WTC11 (cell line): ENCODE measurements around the gene IL1B.

Experiments used
- CREB1 ChIP-seq: sonication (generic); formaldehyde crosslinking; IDR thresholded peaks from 2 replicates; pipeline ENCODE4 v1.8.0; 2023; ENCODE audit warnings: mild to moderate bottlenecking, missing genetic modification reagents
- ELF4 ChIP-seq: sonication (generic); formaldehyde crosslinking; IDR thresholded peaks from 2 replicates; pipeline ENCODE4 v1.8.1; 2022; ENCODE audit warnings: low read depth, mild to moderate bottlenecking, moderate library complexity, missing genetic modification reagents
- HMGA2 ChIP-seq: fragments of 250-450 bp; sonication (Bioruptor Pico); IDR thresholded peaks from 2 replicates; pipeline ENCODE4 v1.4.0; 2021; ENCODE audit warnings: mild to moderate bottlenecking, moderate library complexity
- NFYB ChIP-seq: sonication (generic); formaldehyde crosslinking; conservative IDR thresholded peaks from 2 replicates; pipeline ENCODE4 v1.8.0; 2022; ENCODE audit warnings: low read depth, missing genetic modification reagents
- NR1H2 ChIP-seq: sonication (generic); formaldehyde crosslinking; IDR thresholded peaks from 2 replicates; pipeline ENCODE4 v1.9.0; 2021; ENCODE audit warnings: mild to moderate bottlenecking, moderate library complexity, missing genetic modification reagents
- ZNF138 ChIP-seq: sonication (generic); formaldehyde crosslinking; conservative IDR thresholded peaks from 2 replicates; pipeline ENCODE4 v1.8.1; 2022; ENCODE audit warnings: mild to moderate bottlenecking, moderate library complexity, missing genetic modification reagents
- TF ChIP-seq, protein P1 (sequence below): fragments of 200-600 bp; IDR thresholded peaks from 2 replicates; pipeline ENCODE4 v1.8.0; 2022; ENCODE audit warnings: antibody characterized with exemption
- TF ChIP-seq, protein P2 (sequence below): fragments of 250-450 bp; sonication (Bioruptor Pico); IDR thresholded peaks from 2 replicates; pipeline ENCODE4 v1.9.0; 2021; ENCODE audit warnings: mild to moderate bottlenecking
- TF ChIP-seq, protein P3 (sequence below): fragments of 250-450 bp; sonication (Bioruptor Pico); IDR thresholded peaks from 2 replicates; pipeline ENCODE4 v1.8.0; 2021; ENCODE audit warnings: mild to moderate bottlenecking

DNA sequence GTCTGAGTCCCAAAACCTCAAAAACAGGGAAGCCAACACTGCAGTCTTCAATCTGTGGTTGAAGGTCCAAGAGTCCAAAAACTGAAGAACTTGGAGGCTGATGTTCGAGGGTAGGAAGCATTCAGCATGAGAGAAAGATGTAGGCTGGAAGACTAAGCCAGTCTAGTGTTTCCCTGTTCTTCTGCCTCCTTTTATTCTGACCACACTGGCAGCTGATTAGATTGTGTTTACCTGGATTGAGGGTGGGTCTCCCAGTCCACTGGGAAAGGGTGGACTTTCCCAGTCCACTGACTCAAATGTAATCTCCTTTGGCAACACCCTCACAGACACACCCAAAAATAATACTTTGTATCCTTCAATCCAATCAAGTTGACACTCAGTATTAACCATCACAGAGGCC is 27.5 kb upstream of the IL1B start:
- TF ChIP-seq NFYB (CRISPR knock-in tag) (no peak), ZNF138 (no peak), ELF4 (CRISPR knock-in tag) (no peak), HMGA2 (CRISPR knock-in tag) (no peak), NR1H2 (no peak), CREB1 (CRISPR knock-in tag) (no peak)
- TF ChIP-seq, protein P1, sequence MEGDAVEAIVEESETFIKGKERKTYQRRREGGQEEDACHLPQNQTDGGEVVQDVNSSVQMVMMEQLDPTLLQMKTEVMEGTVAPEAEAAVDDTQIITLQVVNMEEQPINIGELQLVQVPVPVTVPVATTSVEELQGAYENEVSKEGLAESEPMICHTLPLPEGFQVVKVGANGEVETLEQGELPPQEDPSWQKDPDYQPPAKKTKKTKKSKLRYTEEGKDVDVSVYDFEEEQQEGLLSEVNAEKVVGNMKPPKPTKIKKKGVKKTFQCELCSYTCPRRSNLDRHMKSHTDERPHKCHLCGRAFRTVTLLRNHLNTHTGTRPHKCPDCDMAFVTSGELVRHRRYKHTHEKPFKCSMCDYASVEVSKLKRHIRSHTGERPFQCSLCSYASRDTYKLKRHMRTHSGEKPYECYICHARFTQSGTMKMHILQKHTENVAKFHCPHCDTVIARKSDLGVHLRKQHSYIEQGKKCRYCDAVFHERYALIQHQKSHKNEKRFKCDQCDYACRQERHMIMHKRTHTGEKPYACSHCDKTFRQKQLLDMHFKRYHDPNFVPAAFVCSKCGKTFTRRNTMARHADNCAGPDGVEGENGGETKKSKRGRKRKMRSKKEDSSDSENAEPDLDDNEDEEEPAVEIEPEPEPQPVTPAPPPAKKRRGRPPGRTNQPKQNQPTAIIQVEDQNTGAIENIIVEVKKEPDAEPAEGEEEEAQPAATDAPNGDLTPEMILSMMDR = no peak
- TF ChIP-seq, protein P2, sequence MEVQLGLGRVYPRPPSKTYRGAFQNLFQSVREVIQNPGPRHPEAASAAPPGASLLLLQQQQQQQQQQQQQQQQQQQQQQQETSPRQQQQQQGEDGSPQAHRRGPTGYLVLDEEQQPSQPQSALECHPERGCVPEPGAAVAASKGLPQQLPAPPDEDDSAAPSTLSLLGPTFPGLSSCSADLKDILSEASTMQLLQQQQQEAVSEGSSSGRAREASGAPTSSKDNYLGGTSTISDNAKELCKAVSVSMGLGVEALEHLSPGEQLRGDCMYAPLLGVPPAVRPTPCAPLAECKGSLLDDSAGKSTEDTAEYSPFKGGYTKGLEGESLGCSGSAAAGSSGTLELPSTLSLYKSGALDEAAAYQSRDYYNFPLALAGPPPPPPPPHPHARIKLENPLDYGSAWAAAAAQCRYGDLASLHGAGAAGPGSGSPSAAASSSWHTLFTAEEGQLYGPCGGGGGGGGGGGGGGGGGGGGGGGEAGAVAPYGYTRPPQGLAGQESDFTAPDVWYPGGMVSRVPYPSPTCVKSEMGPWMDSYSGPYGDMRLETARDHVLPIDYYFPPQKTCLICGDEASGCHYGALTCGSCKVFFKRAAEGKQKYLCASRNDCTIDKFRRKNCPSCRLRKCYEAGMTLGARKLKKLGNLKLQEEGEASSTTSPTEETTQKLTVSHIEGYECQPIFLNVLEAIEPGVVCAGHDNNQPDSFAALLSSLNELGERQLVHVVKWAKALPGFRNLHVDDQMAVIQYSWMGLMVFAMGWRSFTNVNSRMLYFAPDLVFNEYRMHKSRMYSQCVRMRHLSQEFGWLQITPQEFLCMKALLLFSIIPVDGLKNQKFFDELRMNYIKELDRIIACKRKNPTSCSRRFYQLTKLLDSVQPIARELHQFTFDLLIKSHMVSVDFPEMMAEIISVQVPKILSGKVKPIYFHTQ (CRISPR knock-in tag) = no peak
- TF ChIP-seq, protein P3, sequence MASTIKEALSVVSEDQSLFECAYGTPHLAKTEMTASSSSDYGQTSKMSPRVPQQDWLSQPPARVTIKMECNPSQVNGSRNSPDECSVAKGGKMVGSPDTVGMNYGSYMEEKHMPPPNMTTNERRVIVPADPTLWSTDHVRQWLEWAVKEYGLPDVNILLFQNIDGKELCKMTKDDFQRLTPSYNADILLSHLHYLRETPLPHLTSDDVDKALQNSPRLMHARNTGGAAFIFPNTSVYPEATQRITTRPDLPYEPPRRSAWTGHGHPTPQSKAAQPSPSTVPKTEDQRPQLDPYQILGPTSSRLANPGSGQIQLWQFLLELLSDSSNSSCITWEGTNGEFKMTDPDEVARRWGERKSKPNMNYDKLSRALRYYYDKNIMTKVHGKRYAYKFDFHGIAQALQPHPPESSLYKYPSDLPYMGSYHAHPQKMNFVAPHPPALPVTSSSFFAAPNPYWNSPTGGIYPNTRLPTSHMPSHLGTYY (CRISPR knock-in tag) = no peak
